K562 (cell line): Measurements from ENCODE around the gene ATXN1L. TPM values are rescaled to one million over a fixed set of nuclear protein-coding genes. Genes with fewer than 3 reads are reported as not detected.

Source experiments
- CTBP1 ChIP-seq: fragments of 450-650 bp; IDR thresholded peaks from 2 replicates; pipeline ENCODE4 v1.6.1; 2016; ENCODE audit warnings: borderline replicate concordance
- DEAF1 ChIP-seq: fragments of 450-650 bp; formaldehyde crosslinking; IDR thresholded peaks from 2 replicates; pipeline ENCODE4 v1.4.0; 2020; ENCODE audit warnings: mild to moderate bottlenecking, moderate library complexity
- HNRNPK ChIP-seq: fragments of 200-400 bp; formaldehyde crosslinking; IDR thresholded peaks from one replicate; pipeline ENCODE4 v1.6.1; 2018; ENCODE audit warnings: mild to moderate bottlenecking, low read depth, low read length; ENCODE audit not compliant: poor library complexity, severe bottlenecking
- MAFG ChIP-seq: fragments of 450-650 bp; conservative IDR thresholded peaks from 2 replicates; pipeline ENCODE4 v1.6.1; 2016; ENCODE audit warnings: missing genetic modification characterization, missing compliant biosample characterization
- MCM7 ChIP-seq, 2 experiments: fragments of 450-650 bp; IDR thresholded peaks; 2 replicates each; pipeline ENCODE4 v1.6.1; 2016 to 2018
- NCOA1 ChIP-seq: fragments of 450-650 bp; IDR thresholded peaks from 2 replicates; pipeline ENCODE4 v1.6.1; 2016; ENCODE audit warnings: low read depth
- NUFIP1 ChIP-seq: fragments of 450-650 bp; IDR thresholded peaks from 2 replicates; pipeline ENCODE4 v1.6.1; 2018; ENCODE audit not compliant: partially characterized antibody
- POLR2G ChIP-seq: fragments of 200-400 bp; formaldehyde crosslinking; IDR thresholded peaks from 2 replicates; pipeline ENCODE4 v1.6.1; 2017; ENCODE audit warnings: low read depth, mild to moderate bottlenecking, antibody characterized with exemption, low read length, moderate library complexity
- RBM22 ChIP-seq: fragments of 200-400 bp; formaldehyde crosslinking; IDR thresholded peaks from 2 replicates; pipeline ENCODE4 v1.6.1; 2018; ENCODE audit warnings: low read length, low read depth; ENCODE audit not compliant: poor library complexity, severe bottlenecking
- SMARCC2 ChIP-seq: fragments of 450-650 bp; IDR thresholded peaks from 2 replicates; pipeline ENCODE4 v1.6.1; 2017; ENCODE audit warnings: antibody characterized with exemption, moderate library complexity, mild to moderate bottlenecking, low read depth
- SREBF1 ChIP-seq: fragments of 150-350 bp; IDR thresholded peaks from 2 replicates; pipeline ENCODE4 v1.6.1; 2014; ENCODE audit warnings: antibody characterized with exemption, low read depth, low read length, borderline replicate concordance
- ZNF24 ChIP-seq: fragments of 450-650 bp; IDR thresholded peaks from 2 replicates; pipeline ENCODE4 v1.6.1; 2016
- polyA plus RNA-seq, 8 experiments: library from polyadenylated mRNA; depleted of rRNA in 4 of 8; stranded (reverse) in 5 of 8; unstranded in 3 of 8; fragments of >200 nt; fragmentation: Nextera tagmentation in 2 of 8; fragmentation: Illumina TruSeq in 1 of 8; extraction: Ambion mirVana in 2 of 8; extraction: Trizol in 1 of 8; gene quantifications; 2 replicates each; pipeline versions ENCODE4 v1.2.1 to v1.2.3, GENCODE V29; 2011 to 2014; ENCODE audit warnings: inconsistent platforms in 1 of 8, missing spikeins in 1 of 8
- total RNA-seq, 7 experiments: library from RNA; depleted of rRNA in 6 of 7; stranded (reverse); fragments of >200 nt in 6 of 7; fragmentation: Illumina TruSeq in 2 of 7; extraction: Trizol in 2 of 7; gene quantifications; 2 replicates each; pipeline versions ENCODE4 v1.2.1 to v1.2.3, GENCODE V29; 2011 to 2021; ENCODE audit warnings: low replicate concordance in 1 of 7
- TF ChIP-seq, protein P1 (sequence below): fragments of 450-650 bp; formaldehyde crosslinking; IDR thresholded peaks from 2 replicates; pipeline ENCODE4 v1.4.0; 2020; ENCODE audit warnings: mild to moderate bottlenecking, mixed read lengths
- TF ChIP-seq, protein P2 (sequence below): fragments of 250-450 bp; sonication (Bioruptor Pico); IDR thresholded peaks from 2 replicates; pipeline ENCODE4 v1.8.0; 2021; ENCODE audit warnings: moderate library complexity, mild to moderate bottlenecking, inconsistent platforms
- TF ChIP-seq, protein P3 (sequence below): sonication (generic); formaldehyde crosslinking; IDR thresholded peaks from 2 replicates; pipeline ENCODE4 v1.8.1; 2023; ENCODE audit warnings: missing genetic modification reagents, mild to moderate bottlenecking, borderline replicate concordance

Gene ATXN1L
- total and polyA plus RNA-seq, 9 of the 15 experiments (the other 6 are each of a cell fraction or from before 2014, with no cell fraction given): 1.4 to 11.3 (median 9.3) TPM

DNA sequence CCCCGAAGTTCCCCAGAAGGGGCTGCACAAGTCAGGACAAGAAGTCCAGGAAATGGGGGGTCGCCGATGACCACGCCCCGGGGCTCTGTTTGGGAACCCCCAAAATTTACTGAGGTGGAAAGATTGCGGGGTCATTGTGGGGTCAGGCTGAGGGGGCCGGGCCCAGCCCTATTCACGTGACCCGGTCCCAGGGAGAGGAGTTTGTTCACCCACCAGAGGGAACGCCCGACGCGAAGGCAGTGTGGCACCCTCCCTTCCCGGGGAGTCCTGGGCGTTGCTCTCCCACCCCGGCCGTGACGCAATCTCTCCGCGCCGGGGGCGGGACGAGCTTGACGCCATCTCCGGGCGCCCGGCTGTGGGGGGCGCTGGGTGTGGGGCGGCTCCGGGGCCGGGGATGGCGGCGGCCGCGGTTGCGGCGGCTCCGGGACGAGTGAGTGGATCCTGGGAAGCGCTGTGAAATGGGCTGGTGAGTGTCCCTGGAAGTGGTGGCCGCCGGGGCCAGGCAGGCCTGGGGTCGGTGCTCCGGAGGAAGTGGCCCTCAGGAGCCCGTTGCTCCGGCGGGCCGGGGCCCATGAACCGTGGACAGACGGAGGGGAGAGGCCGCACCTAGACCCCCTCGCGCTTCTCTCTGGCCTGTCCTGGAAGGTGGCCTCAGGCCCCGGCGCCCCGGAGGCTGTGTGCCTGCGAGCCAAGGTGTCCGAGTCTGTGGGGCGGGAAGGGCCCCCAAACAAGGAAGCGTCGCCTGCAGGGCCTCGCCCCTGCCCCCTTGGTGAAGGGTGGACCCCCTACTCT, at the start of gene ATXN1L (continued):
- TF ChIP-seq, protein P1, sequence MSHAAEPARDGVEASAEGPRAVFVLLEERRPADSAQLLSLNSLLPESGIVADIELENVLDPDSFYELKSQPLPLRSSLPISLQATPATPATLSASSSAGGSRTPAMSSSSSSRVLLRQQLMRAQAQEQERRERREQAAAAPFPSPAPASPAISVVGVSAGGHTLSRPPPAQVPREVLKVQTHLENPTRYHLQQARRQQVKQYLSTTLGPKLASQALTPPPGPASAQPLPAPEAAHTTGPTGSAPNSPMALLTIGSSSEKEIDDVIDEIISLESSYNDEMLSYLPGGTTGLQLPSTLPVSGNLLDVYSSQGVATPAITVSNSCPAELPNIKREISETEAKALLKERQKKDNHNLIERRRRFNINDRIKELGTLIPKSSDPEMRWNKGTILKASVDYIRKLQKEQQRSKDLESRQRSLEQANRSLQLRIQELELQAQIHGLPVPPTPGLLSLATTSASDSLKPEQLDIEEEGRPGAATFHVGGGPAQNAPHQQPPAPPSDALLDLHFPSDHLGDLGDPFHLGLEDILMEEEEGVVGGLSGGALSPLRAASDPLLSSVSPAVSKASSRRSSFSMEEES (CRISPR knock-in tag): peak; percentile 86
- TF ChIP-seq, protein P2, sequence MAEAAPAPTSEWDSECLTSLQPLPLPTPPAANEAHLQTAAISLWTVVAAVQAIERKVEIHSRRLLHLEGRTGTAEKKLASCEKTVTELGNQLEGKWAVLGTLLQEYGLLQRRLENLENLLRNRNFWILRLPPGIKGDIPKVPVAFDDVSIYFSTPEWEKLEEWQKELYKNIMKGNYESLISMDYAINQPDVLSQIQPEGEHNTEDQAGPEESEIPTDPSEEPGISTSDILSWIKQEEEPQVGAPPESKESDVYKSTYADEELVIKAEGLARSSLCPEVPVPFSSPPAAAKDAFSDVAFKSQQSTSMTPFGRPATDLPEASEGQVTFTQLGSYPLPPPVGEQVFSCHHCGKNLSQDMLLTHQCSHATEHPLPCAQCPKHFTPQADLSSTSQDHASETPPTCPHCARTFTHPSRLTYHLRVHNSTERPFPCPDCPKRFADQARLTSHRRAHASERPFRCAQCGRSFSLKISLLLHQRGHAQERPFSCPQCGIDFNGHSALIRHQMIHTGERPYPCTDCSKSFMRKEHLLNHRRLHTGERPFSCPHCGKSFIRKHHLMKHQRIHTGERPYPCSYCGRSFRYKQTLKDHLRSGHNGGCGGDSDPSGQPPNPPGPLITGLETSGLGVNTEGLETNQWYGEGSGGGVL (CRISPR knock-in tag): no peak
- no peak for TF ChIP-seq SMARCC2
- TF ChIP-seq MAFG: no peak
- TF ChIP-seq HNRNPK: no peak
- TF ChIP-seq ZNF24: no peak
- no peak for TF ChIP-seq NCOA1
- TF ChIP-seq NUFIP1: no peak
- peak; percentile 79 for TF ChIP-seq RBM22
- TF ChIP-seq, protein P3, sequence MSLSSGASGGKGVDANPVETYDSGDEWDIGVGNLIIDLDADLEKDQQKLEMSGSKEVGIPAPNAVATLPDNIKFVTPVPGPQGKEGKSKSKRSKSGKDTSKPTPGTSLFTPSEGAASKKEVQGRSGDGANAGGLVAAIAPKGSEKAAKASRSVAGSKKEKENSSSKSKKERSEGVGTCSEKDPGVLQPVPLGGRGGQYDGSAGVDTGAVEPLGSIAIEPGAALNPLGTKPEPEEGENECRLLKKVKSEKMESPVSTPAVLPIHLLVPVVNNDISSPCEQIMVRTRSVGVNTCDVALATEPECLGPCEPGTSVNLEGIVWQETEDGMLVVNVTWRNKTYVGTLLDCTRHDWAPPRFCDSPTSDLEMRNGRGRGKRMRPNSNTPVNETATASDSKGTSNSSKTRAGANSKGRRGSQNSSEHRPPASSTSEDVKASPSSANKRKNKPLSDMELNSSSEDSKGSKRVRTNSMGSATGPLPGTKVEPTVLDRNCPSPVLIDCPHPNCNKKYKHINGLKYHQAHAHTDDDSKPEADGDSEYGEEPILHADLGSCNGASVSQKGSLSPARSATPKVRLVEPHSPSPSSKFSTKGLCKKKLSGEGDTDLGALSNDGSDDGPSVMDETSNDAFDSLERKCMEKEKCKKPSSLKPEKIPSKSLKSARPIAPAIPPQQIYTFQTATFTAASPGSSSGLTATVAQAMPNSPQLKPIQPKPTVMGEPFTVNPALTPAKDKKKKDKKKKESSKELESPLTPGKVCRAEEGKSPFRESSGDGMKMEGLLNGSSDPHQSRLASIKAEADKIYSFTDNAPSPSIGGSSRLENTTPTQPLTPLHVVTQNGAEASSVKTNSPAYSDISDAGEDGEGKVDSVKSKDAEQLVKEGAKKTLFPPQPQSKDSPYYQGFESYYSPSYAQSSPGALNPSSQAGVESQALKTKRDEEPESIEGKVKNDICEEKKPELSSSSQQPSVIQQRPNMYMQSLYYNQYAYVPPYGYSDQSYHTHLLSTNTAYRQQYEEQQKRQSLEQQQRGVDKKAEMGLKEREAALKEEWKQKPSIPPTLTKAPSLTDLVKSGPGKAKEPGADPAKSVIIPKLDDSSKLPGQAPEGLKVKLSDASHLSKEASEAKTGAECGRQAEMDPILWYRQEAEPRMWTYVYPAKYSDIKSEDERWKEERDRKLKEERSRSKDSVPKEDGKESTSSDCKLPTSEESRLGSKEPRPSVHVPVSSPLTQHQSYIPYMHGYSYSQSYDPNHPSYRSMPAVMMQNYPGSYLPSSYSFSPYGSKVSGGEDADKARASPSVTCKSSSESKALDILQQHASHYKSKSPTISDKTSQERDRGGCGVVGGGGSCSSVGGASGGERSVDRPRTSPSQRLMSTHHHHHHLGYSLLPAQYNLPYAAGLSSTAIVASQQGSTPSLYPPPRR (CRISPR knock-in tag): no peak
- TF ChIP-seq DEAF1 (CRISPR knock-in tag): no peak
- TF ChIP-seq MCM7 (IDR thresholded peaks at IDR 0.05): no peak
- TF ChIP-seq CTBP1: peak; percentile 21; the same call in 1 of the 2 replicates
- no peak for TF ChIP-seq SREBF1
- peak; percentile 97 for TF ChIP-seq POLR2G
